Prostate gland (tissue), 2 donors: ENCODE data around the gene HS6ST3. TPM values are rescaled to one million over a fixed set of nuclear protein-coding genes. Genes with fewer than 3 reads are reported as not detected.

Source experiments
- DNase-seq: peaks from one replicate; pipeline ENCODE4 v3.0.0-alpha.2; 2019; ENCODE audit warnings: low spot score
- H3K27ac ChIP-seq, 2 donors: fragments of 200-600 bp; sonication (generic); 2 replicates each; pipeline ENCODE4 v1.5.1; 2017 to 2019
- H3K27me3 ChIP-seq: fragments of 200-600 bp; sonication (generic); replicated peaks from 2 replicates; pipeline ENCODE4 v1.5.1; 2019; ENCODE audit not compliant: insufficient read depth
- H3K36me3 ChIP-seq, 2 donors: fragments of 200-600 bp; sonication (generic); 1 replicate in 1 of 2; 2 replicates in 1 of 2; pipeline versions ENCODE4 v1.5.1 to v1.8.1; 2017 to 2019
- H3K4me1 ChIP-seq: fragments of 200-600 bp; sonication (generic); replicated peaks from 2 replicates; pipeline ENCODE4 v1.5.1; 2019
- H3K4me3 ChIP-seq, 2 donors: fragments of 200-600 bp; sonication (generic); 2 replicates each; pipeline ENCODE4 v1.5.1; 2017 to 2019
- H3K9me3 ChIP-seq: fragments of 200-600 bp; sonication (generic); 2 replicates; pipeline ENCODE4 v1.5.1; 2017
- CTCF ChIP-seq, 4 experiments: fragments of 200-600 bp in 2 of 4; fragments of 450-650 bp in 2 of 4; sonication (generic) in 2 of 4; IDR thresholded peaks; 1 replicate in 3 of 4; 2 replicates in 1 of 4; pipeline ENCODE4 v1.5.1; 2016 to 2019; ENCODE audit warnings: antibody characterized with exemption in 4 of 4, mild to moderate bottlenecking in 2 of 4, moderate library complexity in 2 of 4
- POLR2A ChIP-seq: fragments of 450-650 bp; IDR thresholded peaks from one replicate; pipeline ENCODE4 v1.6.1; 2016; ENCODE audit warnings: antibody characterized with exemption, mild to moderate bottlenecking
- POLR2AphosphoS5 ChIP-seq: sonication (generic); formaldehyde crosslinking; IDR thresholded peaks from one replicate; pipeline ENCODE4 v1.6.1; 2017; ENCODE audit warnings: antibody characterized with exemption
- WGBS: methylation state at CpG from one replicate; pipeline ENCODE4 v1.1.5; 2018; 5-methylcytosine and 5-hydroxymethylcytosine counted together
- intact Hi-C: fragments of 100-400 bp; cut with DNase I; formaldehyde crosslinking; loops from one replicate; pipeline ENCODE4 v1.14.2; 2022
- total RNA-seq, 2 donors: library from RNA; depleted of rRNA; stranded (reverse); fragments of >200 nt; gene quantifications; one replicate each; pipeline ENCODE4 v1.1.0, GENCODE V29; 2016

The HS6ST3 gene
- total RNA-seq, 2 donors from 2014 or later = 0.97 to 1.0 TPM

GRCh38 chr13:96824140-96824539 lies 734.2 kb downstream of the HS6ST3 start:
- H3K4me3 ChIP-seq = no peak overlapping the region
- TF ChIP-seq POLR2AphosphoS5 = no peak
- TF ChIP-seq POLR2A = no peak
- TF ChIP-seq CTCF (IDR thresholded peaks at IDR 0.05) = no peak
- H3K27me3 ChIP-seq = no peaks in the 10 kb centered on the region
- intact Hi-C loops = no loop called here
- H3K4me1 ChIP-seq = no peaks in the 10 kb centered on the region
- H3K36me3 ChIP-seq = no peaks in the 10 kb centered on the region
- WGBS = 94% methylated on average over 10 of the region's 10 CpGs
- H3K27ac ChIP-seq = no peak overlapping the region
- DNase-seq = no peak
- no peaks in the 10 kb centered on the region for H3K9me3 ChIP-seq

- intact Hi-C loops = no loop called here
- DNase-seq = no peak
- Histone ChIP-seq H3K4me3 (no peak overlapping the region), H3K27ac (no peak overlapping the region), H3K9me3 (no peaks in the 10 kb centered on the region), H3K4me1 (no peaks in the 10 kb centered on the region), H3K27me3 (no peaks in the 10 kb centered on the region), H3K36me3 (no peaks in the 10 kb centered on the region)
- TF ChIP-seq CTCF (IDR thresholded peaks at IDR 0.05) (no peak), POLR2A (no peak), POLR2AphosphoS5 (no peak)
- 79% methylated on average over 3 of the region's 3 CpGs for WGBS
Measured at GRCh38 chr13:96825653-96826052, 735.7 kb downstream of the HS6ST3 start.

DNA sequence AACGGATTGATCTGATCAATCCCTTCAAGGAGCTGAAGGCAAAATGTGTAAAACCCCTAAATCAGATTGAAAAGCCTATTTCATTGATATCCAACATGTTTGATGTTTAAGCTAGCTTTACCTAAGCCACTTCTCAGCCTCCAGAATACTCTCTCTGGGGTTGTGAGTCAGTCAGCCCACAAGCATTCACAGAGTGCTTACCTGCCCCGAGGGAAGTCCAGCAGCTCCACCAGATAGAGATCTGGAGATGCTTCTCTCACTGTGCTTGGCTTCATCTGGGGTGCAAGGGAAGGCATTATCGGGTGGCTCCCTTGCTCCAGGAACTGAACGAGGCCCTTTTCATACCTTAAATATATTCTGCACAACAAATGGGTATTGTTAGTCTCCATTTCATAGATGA lies 744.7 kb downstream of the HS6ST3 start:
- Histone ChIP-seq H3K36me3 (no peaks in the 10 kb centered on the region), H3K4me3 (no peak overlapping the region), H3K27me3 (peaks cover 3% of the 10 kb centered on the region), H3K9me3 (no peaks in the 10 kb centered on the region), H3K4me1 (no peaks in the 10 kb centered on the region), H3K27ac (no peak overlapping the region)
- no peak for TF ChIP-seq POLR2AphosphoS5
- no peak for TF ChIP-seq CTCF (IDR thresholded peaks at IDR 0.05)
- TF ChIP-seq POLR2A = no peak
- 75% methylated on average over 4 of the region's 4 CpGs for WGBS
- DNase-seq = no peak
- intact Hi-C loops = no loop called here

DNA sequence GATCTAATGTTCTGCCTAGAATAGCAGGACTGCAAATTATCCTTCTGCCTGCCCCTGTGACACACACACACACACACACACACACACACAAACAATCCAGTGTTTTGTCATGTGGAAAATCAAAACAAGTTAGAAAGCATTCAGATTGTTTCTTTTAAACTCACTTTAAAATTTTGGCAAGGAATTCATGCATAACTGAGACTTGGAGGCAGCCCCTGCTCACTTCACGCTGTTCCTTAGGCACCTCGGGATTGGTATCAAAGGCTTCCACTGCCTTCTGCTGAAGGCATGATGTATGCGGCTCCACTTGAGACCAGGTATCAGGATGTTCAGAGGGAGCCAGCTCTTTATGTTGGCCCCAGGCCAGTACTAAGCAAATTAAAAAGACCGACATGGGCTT lies 745.6 kb downstream of the HS6ST3 start:
- H3K27me3 ChIP-seq = peaks cover 3% of the 10 kb centered on the region
- no peak for DNase-seq
- no peaks in the 10 kb centered on the region for H3K4me1 ChIP-seq
- TF ChIP-seq CTCF (IDR thresholded peaks at IDR 0.05) (no peak), POLR2AphosphoS5 (no peak), POLR2A (no peak)
- intact Hi-C loops = no loop called here
- H3K36me3 ChIP-seq = no peaks in the 10 kb centered on the region
- no peaks in the 10 kb centered on the region for H3K9me3 ChIP-seq
- no peak overlapping the region for H3K4me3 ChIP-seq
- 43% methylated on average over 4 of the region's 4 CpGs for WGBS
- no peak overlapping the region for H3K27ac ChIP-seq

GRCh38 chr13:96836733-96837132 lies 746.8 kb downstream of the HS6ST3 start:
- Histone ChIP-seq H3K4me1 (no peaks in the 10 kb centered on the region), H3K9me3 (no peaks in the 10 kb centered on the region), H3K27me3 (peaks cover 3% of the 10 kb centered on the region), H3K4me3 (no peak overlapping the region), H3K27ac (no peak overlapping the region), H3K36me3 (no peaks in the 10 kb centered on the region)
- TF ChIP-seq POLR2A = no peak
- DNase-seq = no peak
- intact Hi-C loops = no loop called here
- 77% methylated on average over 1 of the region's 1 CpG for WGBS
